Mucosa of descending colon (tissue), 3 donors: ENCODE data around the gene KAZALD1. TPM values are rescaled to one million over a fixed set of nuclear protein-coding genes. Genes with fewer than 3 reads are reported as not detected.

Source experiments
- ATAC-seq: fragments of 200-7000 bp; cut with Tn5 transposase; one replicate; pipeline ENCODE4 v1.9.1; 2020; ENCODE audit warnings: mild to moderate bottlenecking, moderate library complexity
- DNase-seq, 3 donors: peaks; one replicate each; pipeline ENCODE4 v3.0.0-alpha.2; 2020
- H3K36me3 ChIP-seq: fragments of 200-600 bp; one replicate; pipeline ENCODE4 v1.8.0; 2021; ENCODE audit warnings: low read depth, mild to moderate bottlenecking
- H3K4me1 ChIP-seq: fragments of 200-600 bp; one replicate; pipeline ENCODE4 v1.8.0; 2021; ENCODE audit warnings: low read depth, mild to moderate bottlenecking
- H3K4me3 ChIP-seq: fragments of 200-600 bp; one replicate; pipeline ENCODE4 v1.8.0; 2021; ENCODE audit warnings: mild to moderate bottlenecking
- H3K9me3 ChIP-seq: fragments of 200-600 bp; one replicate; pipeline ENCODE4 v1.8.0; 2021; ENCODE audit warnings: mild to moderate bottlenecking
- CTCF ChIP-seq: fragments of 200-600 bp; IDR thresholded peaks from one replicate; pipeline ENCODE4 v1.8.0; 2022; ENCODE audit warnings: antibody characterized with exemption, mild to moderate bottlenecking
- intact Hi-C, 2 donors: fragments of 100-400 bp; cut with DNase I in 1 of 2; cut with micrococcal nuclease in 1 of 2; formaldehyde crosslinking; loops; one replicate each; pipeline versions ENCODE4 v1.11.0 to v1.11.1; 2022; cut with DNase I, micrococcal nuclease
- total RNA-seq, 3 donors: library from RNA; stranded (reverse); fragmentation: NEBNext Ultra II Directional in 2 of 3; extraction: Animal tissue kit (Norgen Biotek cat#: 25700) in 2 of 3; gene quantifications; one replicate each; pipeline versions ENCODE4 v1.2.1 to v1.2.4, GENCODE V29; 2021 to 2023
- donor health status: DM: no; HTN: no; CAD: no; lungs with moderate emphysema.
- donor health status: DM: no; HTN: no; CAD: no.
- donor health status: DM: no; HTN: yes; CAD: no.

The KAZALD1 gene
- total RNA-seq, 3 donors from 2014 or later: 8.5 to 20.0 (median 16.7) TPM

DNA sequence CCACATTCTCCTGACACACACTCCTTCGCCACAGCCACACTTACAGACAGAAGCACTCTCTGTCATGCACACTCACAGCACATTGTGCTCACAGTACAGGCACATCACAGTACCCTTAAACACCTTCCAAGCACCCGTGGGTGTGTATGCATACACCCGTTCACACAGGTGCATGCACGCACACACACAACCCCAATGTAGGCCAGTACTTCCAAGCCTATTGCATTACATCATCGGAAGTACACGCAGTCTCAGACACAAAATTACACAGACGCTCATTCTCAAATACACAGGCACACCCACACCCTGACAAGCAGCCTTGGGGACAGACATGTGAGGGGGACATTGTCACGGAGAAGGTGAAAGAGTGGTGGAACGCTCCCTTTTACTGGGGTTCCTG is 11.1 kb downstream of the KAZALD1 start:
- no peaks in the 10 kb centered on the region for H3K9me3 ChIP-seq
- H3K4me3 ChIP-seq: no peak overlapping the region
- ATAC-seq: peak; percentile 23
- no peaks in the 10 kb centered on the region for H3K36me3 ChIP-seq
- intact Hi-C loops: no loop called here
- TF ChIP-seq CTCF: no peak
- H3K4me1 ChIP-seq: no peaks in the 10 kb centered on the region
- DNase-seq: no peak

GRCh38 chr10:101073631-101074030 is 11.8 kb downstream of the KAZALD1 start:
- H3K4me1 ChIP-seq: no peaks in the 10 kb centered on the region
- H3K4me3 ChIP-seq: no peak overlapping the region
- no peak for TF ChIP-seq CTCF
- H3K36me3 ChIP-seq: no peaks in the 10 kb centered on the region
- no peaks in the 10 kb centered on the region for H3K9me3 ChIP-seq
- no peak for DNase-seq
- intact Hi-C loops: no loop called here
- no peak for ATAC-seq

GRCh38 chr10:101075775-101076174 is 14.0 kb downstream of the KAZALD1 start:
- Histone ChIP-seq H3K4me3 (no peak overlapping the region), H3K4me1 (no peaks in the 10 kb centered on the region), H3K9me3 (no peaks in the 10 kb centered on the region), H3K36me3 (no peaks in the 10 kb centered on the region)
- ATAC-seq: no peak
- no peak for TF ChIP-seq CTCF
- intact Hi-C loops: no loop called here
- DNase-seq: no peak

DNA sequence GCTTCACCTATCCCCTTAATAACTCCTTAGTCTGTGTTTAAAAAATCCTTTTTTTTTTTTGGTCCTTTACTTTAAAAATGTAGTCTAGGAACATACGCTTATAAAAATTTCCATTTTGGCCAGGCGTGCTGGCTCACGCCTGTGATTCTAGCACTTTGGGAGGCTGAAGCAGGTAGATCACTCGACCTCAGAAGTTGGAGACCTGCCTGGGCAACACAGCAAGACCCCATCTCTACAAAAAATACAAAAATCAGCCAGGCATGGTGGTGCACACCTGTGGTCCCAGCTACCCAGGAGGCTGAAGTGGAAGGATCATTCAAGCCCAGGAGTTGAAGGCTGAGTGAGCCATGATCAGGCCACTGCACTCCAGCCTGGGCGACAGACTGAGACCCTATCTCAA is 14.8 kb downstream of the KAZALD1 start:
- intact Hi-C loops: no loop called here
- DNase-seq: no peak
- no peak overlapping the region for H3K4me3 ChIP-seq
- no peak for TF ChIP-seq CTCF
- no peaks in the 10 kb centered on the region for H3K36me3 ChIP-seq
- no peak for ATAC-seq
- H3K9me3 ChIP-seq: no peaks in the 10 kb centered on the region
- H3K4me1 ChIP-seq: no peaks in the 10 kb centered on the region

- no peak for TF ChIP-seq CTCF
Observed at GRCh38 chr10:101079874-101080273, 18.1 kb downstream of the KAZALD1 start.

More at GRCh38 chr10:101079874-101080273, 18.1 kb downstream of the KAZALD1 start:
- intact Hi-C loops: no loop called here
- no peaks in the 10 kb centered on the region for H3K36me3 ChIP-seq
- H3K9me3 ChIP-seq: no peaks in the 10 kb centered on the region
- no peak for ATAC-seq
- DNase-seq: no peak
- no peaks in the 10 kb centered on the region for H3K4me1 ChIP-seq
- H3K4me3 ChIP-seq: no peak overlapping the region
